RWPE1 (cell line): ENCODE data around the gene MPZL3.

Experiments used
- CTCF ChIA-PET: fragments of 350-600 bp; sonication (Branson Sonifier 250); formaldehyde crosslinking; extraction: SDS; loops from one replicate; lab custom pipeline; 2021; lab: Yijun Ruan, JAX
- POLR2A ChIA-PET: fragments of 400-600 bp; formaldehyde crosslinking; extraction: SDS; loops from one replicate; lab custom pipeline; 2020; ENCODE audit warnings: antibody characterized with exemption; ENCODE audit not compliant: low non-redundant PET; lab: Yijun Ruan, JAX
- DNase-seq: peaks from one replicate; pipeline ENCODE4 v3.0.0; 2012; ENCODE audit warnings: low spot score
- H3K27ac ChIP-seq: fragments of 450-650 bp; 2 replicates; pipeline ENCODE4 v1.5.1; 2017
- TF ChIP-seq, protein P1 (sequence below): fragments of 450-650 bp; conservative IDR thresholded peaks from 2 replicates; pipeline ENCODE4 v1.5.1; 2017; ENCODE audit warnings: low read depth, mild to moderate bottlenecking

Gene MPZL3

DNA sequence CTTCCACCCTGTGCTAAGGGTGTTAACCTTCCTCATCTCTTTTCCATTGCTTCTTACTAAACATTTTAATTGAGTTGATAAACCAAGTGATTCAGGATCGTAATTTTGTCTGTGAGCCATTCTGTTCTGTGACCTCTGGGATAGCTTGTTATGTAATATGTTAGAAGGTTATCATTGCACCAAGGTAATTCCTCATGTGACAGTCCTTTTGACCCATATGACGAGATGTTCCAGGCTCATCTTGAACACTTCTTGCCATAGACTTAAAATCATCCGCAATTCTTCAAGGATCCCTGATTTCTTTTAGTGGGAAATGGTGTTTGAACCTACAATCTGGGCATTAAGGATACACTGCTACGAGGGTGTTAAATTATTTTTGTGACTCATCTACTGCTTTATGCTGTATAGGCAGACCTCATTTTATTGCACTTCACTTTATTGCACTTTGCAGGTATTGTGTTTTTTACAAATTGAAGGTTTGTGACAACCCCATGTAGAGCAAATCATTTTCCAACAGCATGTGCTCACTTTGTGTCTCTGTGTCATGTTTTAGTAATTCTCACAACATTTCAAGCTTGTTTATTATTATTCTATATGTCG, 31.0 kb upstream of the MPZL3 start:
- ChIA-PET CTCF (no interaction called here), POLR2A (no interaction called here)
- DNase-seq = no peak
- TF ChIP-seq, protein P1, sequence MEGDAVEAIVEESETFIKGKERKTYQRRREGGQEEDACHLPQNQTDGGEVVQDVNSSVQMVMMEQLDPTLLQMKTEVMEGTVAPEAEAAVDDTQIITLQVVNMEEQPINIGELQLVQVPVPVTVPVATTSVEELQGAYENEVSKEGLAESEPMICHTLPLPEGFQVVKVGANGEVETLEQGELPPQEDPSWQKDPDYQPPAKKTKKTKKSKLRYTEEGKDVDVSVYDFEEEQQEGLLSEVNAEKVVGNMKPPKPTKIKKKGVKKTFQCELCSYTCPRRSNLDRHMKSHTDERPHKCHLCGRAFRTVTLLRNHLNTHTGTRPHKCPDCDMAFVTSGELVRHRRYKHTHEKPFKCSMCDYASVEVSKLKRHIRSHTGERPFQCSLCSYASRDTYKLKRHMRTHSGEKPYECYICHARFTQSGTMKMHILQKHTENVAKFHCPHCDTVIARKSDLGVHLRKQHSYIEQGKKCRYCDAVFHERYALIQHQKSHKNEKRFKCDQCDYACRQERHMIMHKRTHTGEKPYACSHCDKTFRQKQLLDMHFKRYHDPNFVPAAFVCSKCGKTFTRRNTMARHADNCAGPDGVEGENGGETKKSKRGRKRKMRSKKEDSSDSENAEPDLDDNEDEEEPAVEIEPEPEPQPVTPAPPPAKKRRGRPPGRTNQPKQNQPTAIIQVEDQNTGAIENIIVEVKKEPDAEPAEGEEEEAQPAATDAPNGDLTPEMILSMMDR = no peak
- no peak overlapping the region for H3K27ac ChIP-seq

DNA sequence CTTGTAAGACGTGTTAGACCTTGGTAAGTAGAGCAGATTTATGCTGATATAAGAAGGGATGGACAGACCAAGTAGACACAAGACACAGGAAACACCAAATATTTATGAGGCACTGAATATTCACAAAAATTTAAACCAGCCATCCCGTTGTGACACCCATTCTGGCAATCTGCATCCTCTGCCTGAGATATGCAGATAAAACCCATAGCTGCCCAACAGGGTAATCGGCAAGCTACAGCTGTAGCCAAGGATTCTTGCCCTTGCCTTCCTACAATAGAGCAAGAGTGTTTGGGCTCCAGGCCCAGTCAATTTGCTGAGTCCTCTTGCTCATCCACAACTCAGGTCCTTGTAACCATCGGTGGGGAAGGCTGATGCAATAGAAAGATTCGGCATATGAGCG, 30.4 kb upstream of the MPZL3 start:
- DNase-seq = no peak
- CTCF ChIA-PET = interaction anchor here (0.8 to 2.3 kb wide), 2 partner anchors 8 to 85 kb away, joined by 3 to 7 read pairs; no protein-coding TSS in a partner anchor

DNA sequence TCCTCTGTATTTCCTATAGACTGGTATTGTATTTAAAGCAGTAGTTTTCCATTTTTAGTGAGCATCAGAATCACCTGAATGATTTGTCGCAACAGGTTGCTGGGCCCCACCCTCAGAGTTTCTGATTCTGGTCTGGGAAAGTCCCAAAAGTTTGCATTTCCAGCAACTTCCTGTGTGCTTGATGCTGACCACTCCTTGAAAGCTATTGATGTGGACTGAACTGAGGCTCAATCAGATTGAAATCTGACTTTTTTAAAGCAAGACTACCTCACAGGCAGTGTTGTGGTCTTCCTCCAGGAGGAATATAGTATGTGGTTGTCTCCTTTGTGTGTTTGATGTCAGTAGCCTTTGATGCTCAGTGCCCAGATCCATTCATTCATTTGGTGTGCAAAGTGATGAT, 29.1 kb upstream of the MPZL3 start:
- ChIA-PET CTCF (interaction anchor here (2.3 kb wide), 1 partner anchor 10 kb away, joined by 7 read pairs; no protein-coding TSS in a partner anchor), POLR2A (no interaction called here)
- no peak for DNase-seq
- H3K27ac ChIP-seq = no peak overlapping the region
- TF ChIP-seq, protein P1 = no peak

More for the DNA sequence above, 30.4 kb upstream of the MPZL3 start:
- H3K27ac ChIP-seq = no peak overlapping the region
- TF ChIP-seq, protein P1 = no peak
- POLR2A ChIA-PET = no interaction called here

DNA sequence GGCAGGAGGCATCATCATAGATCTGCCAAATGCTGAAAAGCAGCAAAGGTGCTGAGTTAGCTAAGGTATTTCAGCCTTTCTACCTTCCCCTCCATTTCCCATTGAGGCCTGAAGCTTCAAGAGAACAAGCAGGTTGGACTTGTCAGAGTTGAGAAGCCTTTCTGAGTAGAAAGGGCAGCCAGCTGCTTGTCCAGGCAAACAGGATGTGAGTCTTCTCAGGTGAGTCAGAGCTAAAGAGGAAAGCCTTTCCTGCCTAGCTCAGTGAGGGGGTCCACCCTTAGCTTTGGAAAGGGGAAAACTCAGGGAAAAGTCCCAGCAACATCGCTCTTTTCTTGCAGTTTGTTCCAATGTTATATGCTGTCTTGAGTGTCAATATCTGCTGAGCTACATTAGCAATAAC, 25.1 kb upstream of the MPZL3 start:
- ChIA-PET CTCF (interaction anchor here (0.6 to 1.5 kb wide), 2 partner anchors 12 to 18 kb away, joined by 3 to 4 read pairs; no protein-coding TSS in a partner anchor), POLR2A (interaction anchor here (0.6 kb wide), 2 partner anchors 31 to 294 kb away, joined by 3 to 6 read pairs; no protein-coding TSS in a partner anchor)
- H3K27ac ChIP-seq = peak overlapping the region; percentile 20; the same call in 1 of the 2 replicates
- peak; percentile 77 for DNase-seq
- TF ChIP-seq, protein P1 = no peak

DNA sequence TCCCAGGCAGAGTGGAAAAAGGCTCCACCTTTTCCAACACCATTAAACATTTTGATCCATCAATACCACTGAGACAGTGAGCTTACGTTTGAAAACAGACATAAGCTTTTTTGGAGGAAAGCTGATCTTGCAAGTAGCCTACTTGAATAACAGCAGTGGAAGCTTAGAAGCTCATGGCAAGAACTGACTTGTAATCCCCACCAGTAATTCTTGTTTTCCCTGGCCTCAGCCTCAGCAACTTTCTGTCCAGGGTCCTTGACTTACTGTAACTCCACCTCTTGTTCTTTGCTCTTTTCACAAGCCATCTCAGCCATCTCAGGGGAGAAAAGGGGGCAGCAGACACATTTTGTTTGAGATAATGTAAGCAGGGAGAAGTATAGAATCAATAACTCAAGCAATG, 24.3 kb upstream of the MPZL3 start:
- no peak overlapping the region for H3K27ac ChIP-seq
- TF ChIP-seq, protein P1 = no peak
- POLR2A ChIA-PET = interaction anchor here (1.5 kb wide), 1 partner anchor 13 kb away, joined by 7 read pairs; the partner anchor contains the start of gene MPZL2
- CTCF ChIA-PET = interaction anchor here (1.5 kb wide), 1 partner anchor 11 kb away, joined by 4 read pairs; no protein-coding TSS in a partner anchor
- no peak for DNase-seq

DNA sequence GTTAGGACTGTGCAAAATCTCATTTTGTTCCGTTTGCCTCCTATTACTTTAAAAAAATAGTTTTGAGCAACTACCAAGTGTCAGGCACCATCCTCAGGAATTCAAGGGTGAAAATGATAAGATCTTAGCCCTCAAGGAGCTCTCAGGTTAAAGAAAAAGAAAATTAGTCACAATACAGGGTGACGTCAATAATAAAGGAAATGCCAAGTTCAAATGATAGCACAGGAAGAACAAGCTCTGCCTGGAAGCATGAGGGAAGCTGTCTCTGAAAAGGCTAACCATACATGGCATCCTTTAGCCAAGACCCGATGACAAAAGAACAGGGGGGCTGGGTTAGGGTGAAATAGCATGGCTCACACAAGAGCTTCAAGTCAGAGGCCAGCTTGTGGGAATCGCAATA, 23.0 kb upstream of the MPZL3 start:
- ChIA-PET CTCF (no interaction called here), POLR2A (no interaction called here)
- TF ChIP-seq, protein P1 = no peak
- H3K27ac ChIP-seq = peak overlapping the region; percentile 41; the same call in 1 of the 2 replicates
- DNase-seq = peak; percentile 48
